HG03460 (cell line): ENCODE results near the gene SYN1.

Experiments
- ATAC-seq: cut with Tn5 transposase; IDR thresholded peaks from one replicate; pipeline ENCODE4 v1.9.1; 2021; ENCODE audit not compliant: unreplicated experiment

SYN1 gene

GRCh38 chrX:47634871-47635575, 15.4 kb upstream of the SYN1 start:
- ATAC-seq = no peak

GRCh38 chrX:47633689-47634590, 14.3 kb upstream of the SYN1 start:
- no peak for ATAC-seq

- no peak for ATAC-seq
Observed at GRCh38 chrX:47632666-47633065, 13.0 kb upstream of the SYN1 start.

- ATAC-seq = no peak
Observed at GRCh38 chrX:47631676-47632075, 12.0 kb upstream of the SYN1 start.

- no peak for ATAC-seq
Observed at GRCh38 chrX:47629419-47630200, 10.0 kb upstream of the SYN1 start, which contains the start of gene CFP. CFP (minus strand) TSS chrX:47629930; CDS start chrX:47629844, 86 bp downstream.

GRCh38 chrX:47628982-47629381, 9.3 kb upstream of the SYN1 start:
- no peak for ATAC-seq

GRCh38 chrX:47625365-47625764, 5.7 kb upstream of the SYN1 start:
- no peak for ATAC-seq

GRCh38 chrX:47623540-47624027, 3.9 kb upstream of the SYN1 start:
- no peak for ATAC-seq

GRCh38 chrX:47621851-47622250, 2.2 kb upstream of the SYN1 start:
- no peak for ATAC-seq

- ATAC-seq = no peak
Observed at GRCh38 chrX:47620303-47620685, 637 bp upstream of the SYN1 start.

- ATAC-seq = no peak
Observed at GRCh38 chrX:47618923-47619485, 653 bp downstream of the SYN1 start.

- ATAC-seq = no peak
Observed at GRCh38 chrX:47614618-47615017, 5.0 kb downstream of the SYN1 start.

GRCh38 chrX:47613082-47613481, 6.6 kb downstream of the SYN1 start:
- ATAC-seq = no peak

- no peak for ATAC-seq
Observed at GRCh38 chrX:47612418-47612817, 7.2 kb downstream of the SYN1 start.

- no peak for ATAC-seq
Observed at GRCh38 chrX:47611926-47612325, 7.7 kb downstream of the SYN1 start.

GRCh38 chrX:47611489-47611888, 8.2 kb downstream of the SYN1 start:
- ATAC-seq = no peak

GRCh38 chrX:47610511-47610910, 9.1 kb downstream of the SYN1 start:
- no peak for ATAC-seq

- ATAC-seq = no peak
Observed at GRCh38 chrX:47608130-47608810, 11.4 kb downstream of the SYN1 start.

GRCh38 chrX:47607091-47607490, 12.6 kb downstream of the SYN1 start:
- no peak for ATAC-seq

- no peak for ATAC-seq
Observed at GRCh38 chrX:47605024-47605423, 14.6 kb downstream of the SYN1 start.
